Subcutaneous abdominal adipose tissue (tissue), 5 donors: ENCODE data around the gene SRMS.
"Not testable (repeated sequence)": the region's sequence is repeated elsewhere in the genome, so short reads cannot be mapped to it uniquely, and the experiment has no call there.

Experiments
- H3K27ac ChIP-seq: one replicate; pipeline ENCODE4 v1.7.0; 2013; ENCODE audit warnings: low read depth, mild to moderate bottlenecking, inconsistent platforms, low read length, moderate library complexity
- H3K27me3 ChIP-seq, 5 donors: one replicate each; pipeline ENCODE4 v1.7.0; 2013; ENCODE audit warnings: low read length in 5 of 5, inconsistent platforms in 1 of 5; ENCODE audit not compliant: control insufficient read depth in 5 of 5, insufficient read depth in 4 of 5
- H3K36me3 ChIP-seq, 5 donors: one replicate each; pipeline ENCODE4 v1.7.0; 2013; ENCODE audit warnings: low read length in 5 of 5; ENCODE audit not compliant: control insufficient read depth in 5 of 5, insufficient read depth in 5 of 5
- H3K4me1 ChIP-seq, 5 donors: one replicate each; pipeline ENCODE4 v1.7.0; 2013; ENCODE audit warnings: low read length in 5 of 5, mild to moderate bottlenecking in 3 of 5, moderate library complexity in 1 of 5; ENCODE audit not compliant: control insufficient read depth in 5 of 5, insufficient read depth in 5 of 5
- H3K4me3 ChIP-seq, 5 donors: one replicate each; pipeline ENCODE4 v1.7.0; 2013; ENCODE audit warnings: low read length in 5 of 5, low read depth in 1 of 5
- H3K9ac ChIP-seq, 5 donors: one replicate each; pipeline ENCODE4 v1.7.0; 2013; ENCODE audit warnings: low read length in 5 of 5, mild to moderate bottlenecking in 4 of 5, moderate library complexity in 3 of 5
- H3K9me3 ChIP-seq, 5 donors: one replicate each; pipeline ENCODE4 v1.7.0; 2013; ENCODE audit warnings: low read length in 5 of 5; ENCODE audit not compliant: control insufficient read depth in 5 of 5
- donor health status: healthy.
- donor health status: healthy.
- donor health status: healthy.
- donor health status: healthy.
- donor health status: healthy.

The SRMS gene

DNA sequence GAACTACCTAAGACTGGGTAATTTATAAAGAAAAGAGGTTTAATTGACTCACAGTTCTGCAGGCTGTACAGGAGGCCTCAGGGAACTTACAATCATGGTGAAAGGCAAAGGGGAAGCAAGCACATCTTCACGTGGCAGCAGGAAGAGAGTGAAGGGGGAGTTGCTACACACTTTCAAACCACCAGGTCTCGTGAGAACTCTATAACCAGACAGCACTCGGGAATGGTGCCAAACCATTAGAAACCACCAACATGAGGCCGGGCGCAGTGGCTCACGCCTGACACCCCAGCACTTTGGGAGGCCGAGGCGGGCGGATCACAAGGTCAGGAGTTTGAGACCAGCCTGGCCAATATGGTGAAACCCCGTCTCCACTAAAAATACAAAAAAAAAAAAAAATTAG lies 33.0 kb downstream of the SRMS start:
- H3K27ac ChIP-seq, H3K4me3 ChIP-seq, H3K9ac ChIP-seq, H3K36me3 ChIP-seq, H3K9me3 ChIP-seq, H3K27me3 ChIP-seq, H3K4me1 ChIP-seq: not testable (repeated sequence)

DNA sequence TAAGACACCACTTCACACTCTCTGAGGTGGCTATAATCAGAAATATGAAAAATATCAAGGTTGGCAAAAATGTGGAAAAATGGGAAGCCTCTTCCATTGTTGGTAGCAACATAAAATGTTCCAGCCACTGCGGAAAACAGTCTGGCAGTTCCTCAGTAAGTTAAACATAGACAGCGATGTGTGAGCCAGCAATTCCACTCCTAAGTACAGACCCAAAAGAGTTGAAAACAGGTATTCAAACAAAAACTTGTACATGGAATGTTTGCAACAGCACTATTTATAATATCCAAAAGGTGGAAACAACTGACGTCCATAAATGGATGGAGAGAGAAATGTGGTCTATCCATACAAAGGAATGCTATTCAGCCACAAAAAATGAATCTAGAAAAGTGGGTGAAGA lies 34.3 kb downstream of the SRMS start:
- peaks cover 1 to 8% (median 4%) of the 10 kb centered on the region in 5 donors for H3K27me3 ChIP-seq

DNA sequence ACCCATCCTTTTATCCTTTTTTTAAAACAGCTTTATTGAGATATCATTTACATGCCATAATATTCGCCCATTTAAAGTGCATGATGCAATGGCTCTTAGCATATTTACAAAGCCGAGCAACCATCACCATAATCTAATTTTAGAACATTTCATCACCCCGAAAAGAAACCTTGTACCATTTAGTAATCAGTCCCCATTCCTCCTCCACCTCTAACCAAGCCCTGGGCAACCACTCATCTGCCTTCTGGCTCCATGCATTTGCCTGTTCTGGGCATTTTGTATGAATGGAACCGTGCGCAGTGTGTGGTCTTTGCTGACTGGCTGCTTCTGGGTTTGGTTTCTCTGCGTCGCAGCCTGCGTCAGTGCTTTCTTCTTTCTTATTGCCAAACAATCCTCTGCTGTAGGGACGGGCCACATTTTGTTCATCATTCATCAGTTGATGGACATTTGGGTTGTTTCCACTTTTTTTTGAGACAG lies 38.4 kb downstream of the SRMS start:
- peaks cover 9 to 16% (median 13%) of the 10 kb centered on the region in 5 donors for H3K27me3 ChIP-seq
- no peak overlapping the region for H3K4me3 ChIP-seq
- no peaks in the 10 kb centered on the region for H3K36me3 ChIP-seq
- no peaks in the 10 kb centered on the region for H3K4me1 ChIP-seq
- H3K27ac ChIP-seq, result no peak overlapping the region
- H3K9me3 ChIP-seq, result peaks cover 0 to 21% (median 18%) of the 10 kb centered on the region in 5 donors
- H3K9ac ChIP-seq, result no peak overlapping the region

More for the DNA sequence above, 34.3 kb downstream of the SRMS start:
- Histone ChIP-seq H3K4me1 (no peaks in the 10 kb centered on the region), H3K27ac (no peak overlapping the region), H3K9ac (no peak overlapping the region), H3K4me3 (no peak overlapping the region), H3K9me3 (no peaks in the 10 kb centered on the region), H3K36me3 (no peaks in the 10 kb centered on the region)

DNA sequence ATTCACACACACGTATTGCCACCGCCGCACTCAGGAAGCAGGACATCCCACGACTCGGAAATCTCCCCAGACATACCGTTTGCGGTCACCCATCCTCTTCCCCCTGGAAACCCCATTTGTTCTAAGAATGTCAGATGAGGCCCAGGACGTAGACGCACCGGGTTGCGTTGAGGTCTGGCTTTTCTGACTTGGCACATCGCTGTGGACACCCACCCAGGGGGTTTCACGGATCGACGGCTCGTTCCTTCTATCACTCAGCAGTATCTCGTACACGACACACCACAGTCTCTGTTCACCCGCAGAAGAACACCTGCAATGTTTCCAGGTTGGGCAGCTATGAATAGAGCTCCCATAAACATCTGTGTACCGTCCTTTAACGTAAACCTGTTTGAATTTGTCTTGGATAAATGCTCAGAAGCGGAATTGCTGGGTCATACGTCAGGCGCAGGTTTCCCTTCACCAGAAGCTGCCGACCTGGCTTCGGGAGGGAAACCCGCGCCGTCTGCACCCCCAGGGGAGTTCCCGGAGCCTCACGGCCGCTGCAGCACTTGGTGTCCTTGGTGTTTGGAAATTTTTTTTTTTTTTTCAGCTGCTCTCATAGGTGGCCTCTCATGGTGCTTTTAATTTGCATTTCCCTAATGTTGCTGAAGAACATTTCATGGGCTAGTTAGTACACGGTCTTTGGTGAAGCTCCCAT lies 39.3 kb downstream of the SRMS start:
- H3K4me3 ChIP-seq, result no peak overlapping the region
- H3K4me1 ChIP-seq, result no peaks in the 10 kb centered on the region
- H3K27me3 ChIP-seq, result peaks cover 9 to 18% (median 15%) of the 10 kb centered on the region in 5 donors
- no peak overlapping the region for H3K27ac ChIP-seq
- H3K9ac ChIP-seq, result no peak overlapping the region
- no peaks in the 10 kb centered on the region for H3K36me3 ChIP-seq
- H3K9me3 ChIP-seq, result peaks cover 0 to 24% (median 18%) of the 10 kb centered on the region in 5 donors

DNA sequence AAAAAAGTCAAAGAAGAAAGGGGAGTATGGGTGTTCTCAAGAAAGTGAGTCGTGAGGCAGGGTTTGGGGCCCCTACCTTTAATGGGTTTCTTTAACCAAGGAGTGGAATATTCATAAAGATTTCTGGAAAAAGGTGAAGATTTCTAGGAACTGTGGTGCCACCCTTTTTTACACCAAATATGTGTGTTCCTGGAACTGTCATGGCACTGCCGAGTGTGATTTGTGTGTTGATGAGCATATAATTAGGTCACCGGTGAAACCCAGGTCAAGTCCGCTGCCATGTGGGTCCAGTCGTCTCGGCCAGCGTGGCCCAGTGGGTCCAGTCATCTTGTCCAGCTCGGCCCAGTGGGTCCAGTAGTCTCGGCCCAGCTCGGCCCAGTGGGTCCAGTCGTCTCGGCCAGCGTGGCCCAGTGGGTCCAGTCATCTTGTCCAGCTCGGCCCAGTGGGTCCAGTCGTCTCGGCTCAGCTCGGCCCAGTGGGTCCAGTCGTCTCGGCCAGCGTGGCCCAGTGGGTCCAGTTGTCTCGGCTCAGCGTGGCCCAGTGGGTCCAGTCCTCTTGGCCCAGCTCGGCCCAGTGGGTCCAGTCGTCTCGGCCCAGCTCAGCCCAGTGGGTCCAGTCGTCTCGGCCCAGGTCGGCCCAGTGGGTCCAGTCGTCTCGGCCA lies 40.3 kb downstream of the SRMS start:
- Histone ChIP-seq H3K4me1 (no peaks in the 10 kb centered on the region), H3K4me3 (no peak overlapping the region), H3K36me3 (no peaks in the 10 kb centered on the region), H3K9ac (no peak overlapping the region), H3K27me3 (peaks cover 17 to 25% (median 24%) of the 10 kb centered on the region in 5 donors), H3K9me3 (peaks cover 0 to 24% (median 18%) of the 10 kb centered on the region in 5 donors), H3K27ac (no peak overlapping the region)

DNA sequence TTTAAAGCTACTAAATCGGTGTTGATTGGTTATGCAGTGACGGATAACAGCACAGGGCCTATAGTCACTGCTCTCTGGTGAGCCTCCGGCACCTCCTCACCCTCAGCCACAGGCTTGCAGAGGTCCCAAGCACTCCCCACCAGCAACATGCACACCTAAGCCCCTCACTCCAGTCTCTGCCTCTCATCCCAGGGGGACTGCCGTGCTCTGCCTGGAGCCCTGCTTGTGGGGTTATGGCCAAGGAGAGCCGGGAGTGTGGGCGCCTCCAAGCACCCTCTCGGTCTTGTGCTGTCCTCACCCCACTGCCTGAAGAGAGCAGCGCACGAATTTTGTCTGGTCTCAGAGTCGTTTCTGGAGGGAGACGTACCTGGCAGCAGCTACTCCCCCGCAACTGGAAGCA lies 41.8 kb downstream of the SRMS start:
- Histone ChIP-seq H3K27me3 (peaks cover 15 to 33% (median 28%) of the 10 kb centered on the region in 5 donors), H3K27ac (no peak overlapping the region), H3K9me3 (peaks cover 0 to 24% (median 18%) of the 10 kb centered on the region in 5 donors), H3K36me3 (no peaks in the 10 kb centered on the region), H3K4me1 (no peaks in the 10 kb centered on the region), H3K9ac (no peak overlapping the region), H3K4me3 (no peak overlapping the region)

DNA sequence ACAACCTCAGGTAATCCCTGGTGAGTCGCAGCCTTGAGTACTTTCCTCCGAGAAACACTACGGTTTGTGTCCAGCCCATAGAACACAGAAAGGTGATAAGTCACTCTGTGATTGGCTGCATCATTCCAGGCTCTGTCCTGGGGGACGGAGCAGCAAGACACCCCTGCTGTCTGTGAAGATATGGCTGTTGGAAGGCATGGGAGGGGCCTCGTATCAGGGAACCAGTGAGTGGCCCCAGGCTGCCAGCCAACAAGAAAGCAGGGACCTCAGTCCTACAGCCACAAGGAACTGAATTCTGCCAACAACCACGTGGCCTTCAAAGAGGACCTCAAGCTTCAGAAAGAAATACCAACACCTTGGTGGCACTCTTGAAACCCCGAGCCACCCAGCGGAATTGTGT lies 42.3 kb downstream of the SRMS start:
- H3K9ac ChIP-seq, result no peak overlapping the region

DNA sequence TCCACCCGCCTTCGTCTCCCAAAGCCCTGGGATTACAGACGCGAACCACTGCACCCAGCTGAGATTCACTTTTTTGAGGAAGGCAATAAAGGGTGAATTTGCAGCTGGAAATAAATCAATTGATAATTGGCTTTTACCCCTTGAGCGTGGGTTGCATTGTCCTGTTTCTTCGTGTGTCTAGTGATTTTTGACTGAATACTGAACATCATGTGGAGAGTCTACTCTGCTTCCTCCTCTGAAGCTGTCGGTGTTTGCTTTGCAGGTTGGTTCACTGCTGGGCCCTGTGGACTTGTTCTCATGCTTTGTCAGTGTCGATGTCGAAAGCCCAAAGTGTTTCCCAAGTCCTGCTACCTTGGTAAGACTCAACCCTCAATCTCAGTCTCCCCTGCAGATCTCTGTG lies 42.9 kb downstream of the SRMS start:
- Histone ChIP-seq H3K27me3 (peaks cover 23 to 43% (median 36%) of the 10 kb centered on the region in 5 donors), H3K27ac (no peak overlapping the region), H3K9ac (no peak overlapping the region), H3K36me3 (no peaks in the 10 kb centered on the region), H3K4me3 (no peak overlapping the region), H3K4me1 (peaks cover 0 to under 1% (median 0%) of the 10 kb centered on the region in 5 donors), H3K9me3 (peaks cover 0 to 24% (median 18%) of the 10 kb centered on the region in 5 donors)

More for the DNA sequence above, 42.3 kb downstream of the SRMS start:
- peaks cover 16 to 37% (median 29%) of the 10 kb centered on the region in 5 donors for H3K27me3 ChIP-seq
- no peaks in the 10 kb centered on the region for H3K36me3 ChIP-seq
- H3K27ac ChIP-seq, result no peak overlapping the region
- H3K4me1 ChIP-seq, result no peaks in the 10 kb centered on the region
- peaks cover 0 to 24% (median 18%) of the 10 kb centered on the region in 5 donors for H3K9me3 ChIP-seq
- H3K4me3 ChIP-seq, result no peak overlapping the region

DNA sequence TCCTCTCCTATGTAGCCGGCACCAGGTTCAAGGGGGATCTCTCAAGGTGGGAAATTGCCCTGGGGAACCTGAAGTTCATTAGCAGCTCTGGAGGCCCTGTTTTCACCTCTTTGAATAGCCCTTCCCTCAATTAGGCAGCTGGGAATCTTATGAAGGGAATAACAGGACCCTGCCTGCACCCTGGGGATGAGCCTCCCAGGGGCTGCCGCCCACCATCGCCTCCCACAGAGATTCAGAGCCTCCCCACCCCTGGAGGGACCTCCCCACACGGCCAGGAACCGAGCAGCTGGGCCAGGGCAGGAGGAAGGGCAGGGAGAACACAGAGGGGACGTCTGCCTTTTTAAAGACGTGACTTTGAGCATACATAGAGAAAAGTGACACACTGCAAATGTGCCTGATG lies 44.0 kb downstream of the SRMS start:
- H3K27me3 ChIP-seq, result peaks cover 26 to 42% (median 36%) of the 10 kb centered on the region in 5 donors
- H3K4me1 ChIP-seq, result peaks cover 0 to 5% (median 5%) of the 10 kb centered on the region in 5 donors
- no peaks in the 10 kb centered on the region for H3K36me3 ChIP-seq
- H3K9me3 ChIP-seq, result peaks cover 0 to 24% (median 18%) of the 10 kb centered on the region in 5 donors
- no peak overlapping the region for H3K4me3 ChIP-seq
- no peak overlapping the region for H3K27ac ChIP-seq
- H3K9ac ChIP-seq, result no peak overlapping the region

DNA sequence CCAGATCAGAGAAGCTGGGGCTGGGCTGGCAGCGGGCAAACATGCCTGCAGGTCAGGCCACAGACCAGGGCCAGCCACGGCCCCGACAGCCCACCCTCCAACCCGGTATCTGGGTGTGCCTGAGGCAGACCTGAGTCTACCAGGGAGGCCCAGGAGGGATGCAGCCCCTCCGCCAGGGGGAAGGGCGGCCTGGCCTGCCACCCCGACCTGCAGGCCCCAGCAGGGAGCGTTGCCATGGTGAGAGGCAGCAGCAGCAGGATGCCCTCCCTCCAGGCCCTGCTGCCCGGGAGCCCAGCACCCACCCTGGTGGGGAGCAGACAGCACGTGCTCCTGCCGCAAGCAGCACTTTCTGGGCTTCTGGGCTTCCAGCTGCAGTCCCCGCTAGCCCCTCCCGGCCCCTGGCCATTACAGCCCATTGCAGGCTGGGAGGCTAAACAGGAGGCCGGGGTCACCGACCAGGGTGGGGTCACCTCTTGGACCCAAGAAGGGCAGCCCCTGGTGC lies 44.8 kb downstream of the SRMS start:
- Histone ChIP-seq H3K9ac (no peak overlapping the region), H3K4me3 (no peak overlapping the region), H3K36me3 (no peaks in the 10 kb centered on the region), H3K27ac (no peak overlapping the region), H3K9me3 (peaks cover 0 to 24% (median 18%) of the 10 kb centered on the region in 5 donors), H3K27me3 (peaks cover 29 to 47% (median 40%) of the 10 kb centered on the region in 5 donors), H3K4me1 (peaks cover 0 to 10% (median 5%) of the 10 kb centered on the region in 5 donors)
